ES-I3 (cell line): Measurements from ENCODE around the gene RARRES2.
"Not testable (repeated sequence)": the region's sequence is repeated elsewhere in the genome, so short reads cannot be mapped to it uniquely, and the experiment has no call there.

ENCODE experiments used
- H3K36me3 ChIP-seq: 2 replicates; pipeline ENCODE4 v1.6.1; 2013; ENCODE audit warnings: mild to moderate bottlenecking, low read length, control low read depth, moderate library complexity; ENCODE audit not compliant: insufficient read depth
- H3K4me1 ChIP-seq: 2 replicates; pipeline ENCODE4 v1.6.1; 2013; ENCODE audit warnings: mild to moderate bottlenecking, control low read depth, low read length; ENCODE audit not compliant: insufficient read depth
- H3K9ac ChIP-seq: 2 replicates; pipeline ENCODE4 v1.6.1; 2013; ENCODE audit warnings: low read depth, mild to moderate bottlenecking, low read length, moderate library complexity
- H3K9me3 ChIP-seq: 2 replicates; pipeline ENCODE4 v1.6.1; 2013; ENCODE audit warnings: mild to moderate bottlenecking, low read length, moderate library complexity; ENCODE audit not compliant: control insufficient read depth, insufficient read depth

The RARRES2 gene

DNA sequence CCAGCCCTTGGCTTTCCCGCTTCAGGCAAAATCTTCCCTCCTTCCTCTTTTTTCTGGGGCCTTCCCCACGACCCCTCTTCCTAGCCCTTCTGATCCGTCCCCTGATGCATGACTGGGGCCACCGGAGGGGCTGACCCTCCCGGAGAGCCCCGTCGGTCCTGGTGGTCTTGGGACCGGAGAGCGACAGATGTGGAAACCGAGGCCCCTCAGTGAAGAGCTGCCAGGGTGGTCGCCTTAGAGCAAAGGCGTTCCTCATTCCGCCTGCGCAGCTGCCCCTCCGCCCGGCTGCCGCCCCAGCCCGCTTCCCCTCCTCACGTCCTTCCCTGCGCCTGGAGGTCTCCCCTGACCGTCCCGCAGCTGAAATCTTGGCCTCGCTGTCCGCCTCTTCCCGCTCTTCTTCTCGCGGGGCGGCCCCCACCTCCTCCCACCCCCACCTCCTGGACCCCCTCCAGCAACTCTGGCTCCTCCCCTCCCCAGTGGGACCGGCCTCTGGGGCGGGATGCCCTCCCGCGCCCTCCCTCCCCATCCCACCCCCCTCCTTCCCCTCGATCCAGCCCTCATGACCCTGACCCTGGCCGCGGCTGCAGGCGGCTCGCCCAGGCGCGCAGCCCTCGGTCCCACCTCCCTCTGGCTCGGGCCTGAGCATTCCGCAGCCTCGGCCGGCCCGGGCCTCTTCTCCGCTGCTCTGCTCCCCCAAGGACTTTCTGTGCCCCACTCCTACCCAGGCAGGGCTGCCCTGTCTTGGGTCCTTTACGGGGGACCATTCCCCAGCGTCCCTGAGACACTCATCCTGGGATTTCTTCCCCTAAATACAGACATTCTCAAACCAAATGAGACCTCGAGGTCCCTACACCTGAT, at the start of gene RARRES2:
Gene RARRES2, minus strand, starts transcription at position 367 of the 858 bp plus-strand sequence. CDS start 1,020 bp downstream, outside the sequence.
- no peaks in the 10 kb centered on the region for H3K9me3 ChIP-seq
- H3K9ac ChIP-seq, result peak within 1 kb of the TSS; percentile 64
- H3K36me3 ChIP-seq, result no peaks in the 10 kb centered on the region
- H3K4me1 ChIP-seq, result peaks cover 3% of the 10 kb centered on the region; the same call in 1 of the 2 replicates

GRCh38 chr7:150390205-150390604, 48.8 kb upstream of the RARRES2 start:
- no peak overlapping the region for H3K9ac ChIP-seq
- H3K4me1 ChIP-seq, result peaks cover 38% of the 10 kb centered on the region
- H3K36me3 ChIP-seq, result peaks cover 10% of the 10 kb centered on the region
- H3K9me3 ChIP-seq, result no peaks in the 10 kb centered on the region

DNA sequence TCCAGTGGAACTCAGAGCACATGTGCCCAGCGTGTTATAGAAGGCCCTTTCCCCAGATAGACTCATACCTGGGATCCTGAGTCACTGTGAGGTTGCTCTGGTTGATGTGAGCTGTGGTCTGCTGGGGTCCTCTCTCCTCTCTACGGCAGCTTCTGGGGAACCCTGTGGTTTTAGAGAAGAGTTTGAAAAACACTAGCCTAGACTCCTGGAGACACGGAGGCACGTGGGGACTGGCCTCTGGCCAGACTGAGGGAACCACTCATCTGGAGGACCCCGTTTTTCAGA, 48.0 kb upstream of the RARRES2 start:
- no peak overlapping the region for H3K9ac ChIP-seq
- H3K36me3 ChIP-seq, result peaks cover 10% of the 10 kb centered on the region
- H3K9me3 ChIP-seq, result no peaks in the 10 kb centered on the region
- H3K4me1 ChIP-seq, result peaks cover 40% of the 10 kb centered on the region

- Histone ChIP-seq H3K9me3 (no peaks in the 10 kb centered on the region), H3K9ac (no peak overlapping the region), H3K36me3 (peaks cover 10% of the 10 kb centered on the region), H3K4me1 (peaks cover 40% of the 10 kb centered on the region)
Observed at GRCh38 chr7:150388709-150389531, 47.5 kb upstream of the RARRES2 start.

DNA sequence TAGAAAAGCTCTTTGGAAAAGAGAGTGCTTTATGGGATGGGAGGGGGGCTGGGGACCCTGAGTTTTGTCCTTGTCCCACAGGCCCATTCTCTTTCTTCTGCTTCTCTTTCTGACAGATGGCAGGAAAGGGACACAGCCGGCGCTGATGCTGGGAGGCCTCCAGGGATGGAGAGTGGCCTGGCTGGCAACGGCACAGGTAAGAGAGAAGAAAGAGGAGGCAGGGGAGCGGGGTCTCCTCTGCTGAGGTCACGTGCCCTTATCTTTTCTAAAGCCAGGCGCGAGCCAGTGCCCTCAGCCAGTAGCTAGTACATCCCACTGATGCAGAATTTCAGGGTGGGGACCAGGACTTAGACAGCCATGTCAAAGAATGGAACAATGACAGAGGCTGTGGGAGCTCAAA, 46.9 kb upstream of the RARRES2 start:
- H3K36me3 ChIP-seq, result peaks cover 10% of the 10 kb centered on the region
- peaks cover 38% of the 10 kb centered on the region for H3K4me1 ChIP-seq
- H3K9me3 ChIP-seq, result no peaks in the 10 kb centered on the region
- H3K9ac ChIP-seq, result no peak overlapping the region

DNA sequence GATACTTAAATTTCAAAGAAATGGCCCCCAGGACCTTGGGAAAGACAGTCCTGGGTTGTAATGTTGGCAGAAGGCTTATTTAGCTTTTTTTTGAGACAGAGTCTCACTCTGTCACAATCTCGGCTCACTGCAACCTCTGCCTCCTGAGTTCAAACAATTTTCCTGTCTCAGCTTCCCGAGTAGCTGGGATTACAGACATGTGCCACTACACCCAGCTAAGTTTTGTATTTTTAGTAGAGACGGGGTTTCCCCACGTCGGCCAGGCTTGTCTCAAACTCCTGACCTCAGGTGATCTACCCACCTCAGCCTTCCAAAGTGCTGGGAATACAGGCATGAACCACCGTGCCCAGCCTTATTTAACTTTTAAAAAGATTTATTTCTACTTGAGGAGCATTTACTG, 44.5 kb upstream of the RARRES2 start:
- not testable (repeated sequence) for H3K36me3 ChIP-seq

GRCh38 chr7:150385302-150385723, 43.9 kb upstream of the RARRES2 start:
- Histone ChIP-seq H3K9me3 (no peaks in the 10 kb centered on the region), H3K36me3 (peaks cover 10% of the 10 kb centered on the region), H3K9ac (no peak overlapping the region), H3K4me1 (peaks cover 55% of the 10 kb centered on the region)

More for the DNA sequence above, 44.5 kb upstream of the RARRES2 start:
- H3K9ac ChIP-seq, H3K9me3 ChIP-seq: not testable (repeated sequence)
- peaks cover 49% of the 10 kb centered on the region for H3K4me1 ChIP-seq

- Histone ChIP-seq H3K4me1 (peaks cover 56% of the 10 kb centered on the region), H3K9me3 (no peaks in the 10 kb centered on the region), H3K9ac (peak overlapping the region; percentile 47), H3K36me3 (peaks cover 6% of the 10 kb centered on the region; the same call in 1 of the 2 replicates)
Observed at GRCh38 chr7:150384406-150385301, 43.2 kb upstream of the RARRES2 start.

GRCh38 chr7:150383710-150384397, 42.4 kb upstream of the RARRES2 start:
- H3K4me1 ChIP-seq, result peaks cover 56% of the 10 kb centered on the region
- no peaks in the 10 kb centered on the region for H3K9me3 ChIP-seq
- H3K36me3 ChIP-seq, result peaks cover 2% of the 10 kb centered on the region; the same call in 1 of the 2 replicates
- peak overlapping the region; percentile 47 for H3K9ac ChIP-seq

- Histone ChIP-seq H3K9ac (no peak overlapping the region), H3K4me1 (peaks cover 53% of the 10 kb centered on the region), H3K36me3 (no peaks in the 10 kb centered on the region), H3K9me3 (no peaks in the 10 kb centered on the region)
Observed at GRCh38 chr7:150382844-150383225, 41.4 kb upstream of the RARRES2 start.

DNA sequence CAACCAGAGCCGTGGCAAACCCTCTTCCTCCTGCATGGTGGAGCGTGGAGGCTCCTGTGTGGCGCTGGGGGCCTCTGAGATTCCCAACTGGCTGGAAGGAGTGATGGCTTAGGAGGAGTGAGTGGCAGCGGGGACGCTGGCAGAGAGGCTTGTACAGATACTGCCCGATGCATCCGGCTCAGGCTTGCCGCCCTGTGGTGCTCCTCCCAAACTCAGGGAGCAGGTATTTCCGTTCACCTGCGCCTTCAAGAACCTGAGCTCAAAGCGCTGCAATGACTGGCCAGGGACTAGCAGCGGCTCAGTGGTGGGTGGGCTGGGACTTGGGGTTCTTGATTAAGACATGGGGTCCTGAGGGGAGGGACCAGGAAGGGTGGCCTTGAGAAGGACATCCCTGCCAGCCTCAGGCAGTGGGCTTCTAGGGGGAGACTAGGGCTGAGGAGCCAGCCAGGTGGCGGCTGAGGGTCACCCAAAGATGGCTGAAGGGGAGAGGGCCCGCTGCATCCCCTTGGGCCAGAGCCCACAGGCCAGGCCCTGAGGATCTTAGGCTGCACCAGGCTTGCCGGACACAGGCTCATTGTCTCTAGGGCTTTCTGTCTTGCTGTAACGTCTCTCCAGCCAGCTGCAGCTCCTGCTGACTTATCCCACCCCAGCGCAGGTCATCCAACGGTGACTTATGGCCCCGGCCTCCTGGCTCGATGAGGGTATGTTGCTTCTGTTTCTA, 40.9 kb upstream of the RARRES2 start:
- H3K9me3 ChIP-seq, result no peaks in the 10 kb centered on the region
- H3K4me1 ChIP-seq, result peaks cover 58% of the 10 kb centered on the region
- no peaks in the 10 kb centered on the region for H3K36me3 ChIP-seq
- no peak overlapping the region for H3K9ac ChIP-seq

- Histone ChIP-seq H3K9me3 (no peaks in the 10 kb centered on the region), H3K9ac (no peak overlapping the region), H3K4me1 (peaks cover 62% of the 10 kb centered on the region), H3K36me3 (no peaks in the 10 kb centered on the region)
Observed at GRCh38 chr7:150381785-150382122, 40.3 kb upstream of the RARRES2 start.

DNA sequence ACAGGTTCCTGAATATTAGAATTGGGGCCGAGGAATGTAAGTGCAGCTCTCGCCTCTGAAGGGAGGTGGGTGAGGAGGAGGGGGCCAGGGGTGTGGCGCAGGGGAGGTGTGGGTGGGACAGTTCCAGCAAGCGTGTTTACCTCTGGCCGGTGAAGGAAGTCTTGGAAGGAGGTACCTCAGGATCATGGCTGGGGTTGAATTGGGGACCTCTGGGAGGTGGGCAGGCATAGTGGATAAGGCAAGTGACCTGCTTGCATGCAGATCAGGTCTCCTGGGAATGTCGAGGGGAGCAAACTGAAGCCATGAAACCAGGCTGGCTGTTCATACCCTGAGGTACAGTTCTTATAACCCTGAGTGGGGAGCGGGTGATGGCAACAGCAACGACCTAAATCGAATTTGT, 39.7 kb upstream of the RARRES2 start:
- no peaks in the 10 kb centered on the region for H3K9me3 ChIP-seq
- no peaks in the 10 kb centered on the region for H3K36me3 ChIP-seq
- H3K4me1 ChIP-seq, result peaks cover 62% of the 10 kb centered on the region
- H3K9ac ChIP-seq, result peak overlapping the region; percentile 66; the same call in 1 of the 2 replicates
